ENCODE data around the gene CHD2. TPM values are rescaled to one million over a fixed set of nuclear protein-coding genes. Genes with fewer than 3 reads are reported as not detected.

The CHD2 gene
- total RNA-seq, 1 experiment from 2014 or later = 26.3 TPM

GRCh38 chr15:92930054-92930621 is 30.0 kb downstream of the CHD2 start:
- DNase-seq (ENCODE audit: low read depth) = no peak

- DNase-seq (ENCODE audit: low read depth) = peak; percentile 60
Measured at GRCh38 chr15:92930776-92931175, 30.7 kb downstream of the CHD2 start.

DNA sequence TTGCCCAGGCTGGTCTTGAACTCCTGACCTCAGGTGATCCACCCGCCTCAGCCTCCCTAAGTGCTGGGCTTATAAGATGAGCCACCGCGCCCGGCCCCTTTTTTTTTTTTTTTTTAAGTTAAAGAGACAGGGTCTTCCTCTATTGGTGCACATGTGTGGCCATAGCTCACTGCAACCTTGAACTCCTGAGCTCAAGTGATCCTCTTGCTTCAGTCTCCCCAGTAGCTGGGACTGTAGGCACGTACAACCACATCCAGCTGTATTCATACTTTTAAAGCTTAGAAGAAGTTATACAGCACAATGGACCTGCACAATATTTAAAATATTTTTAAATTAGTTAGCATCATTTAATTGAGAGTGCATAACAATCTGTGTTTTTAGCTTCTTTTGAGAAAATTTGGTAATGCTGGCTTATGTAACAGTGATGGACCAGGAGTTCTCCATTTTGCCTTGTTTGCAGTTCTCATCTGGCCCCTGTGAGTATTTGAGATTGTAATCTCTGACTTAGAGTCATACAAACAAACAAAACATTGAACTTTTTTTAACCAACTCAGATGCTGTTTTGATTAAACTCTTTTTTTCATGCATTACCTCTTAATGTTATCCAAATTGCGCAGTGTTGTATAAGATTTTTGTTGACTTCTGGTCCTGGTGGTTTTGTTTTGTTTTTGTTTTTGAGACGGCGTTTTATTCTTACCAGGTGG is 33.0 kb downstream of the CHD2 start:
- no peak for DNase-seq (ENCODE audit: low read depth)

- DNase-seq (ENCODE audit: low read depth) = no peak
Measured at GRCh38 chr15:92933831-92934230, 33.7 kb downstream of the CHD2 start.

GRCh38 chr15:92934716-92935115 is 34.6 kb downstream of the CHD2 start:
- DNase-seq (ENCODE audit: low read depth) = no peak

- no peak for DNase-seq (ENCODE audit: low read depth)
Measured at GRCh38 chr15:92936138-92936537, 36.0 kb downstream of the CHD2 start.

- no peak for DNase-seq (ENCODE audit: low read depth)
Measured at GRCh38 chr15:92936693-92937092, 36.6 kb downstream of the CHD2 start.

- no peak for DNase-seq (ENCODE audit: low read depth)
Measured at GRCh38 chr15:92937901-92938300, 37.8 kb downstream of the CHD2 start.

DNA sequence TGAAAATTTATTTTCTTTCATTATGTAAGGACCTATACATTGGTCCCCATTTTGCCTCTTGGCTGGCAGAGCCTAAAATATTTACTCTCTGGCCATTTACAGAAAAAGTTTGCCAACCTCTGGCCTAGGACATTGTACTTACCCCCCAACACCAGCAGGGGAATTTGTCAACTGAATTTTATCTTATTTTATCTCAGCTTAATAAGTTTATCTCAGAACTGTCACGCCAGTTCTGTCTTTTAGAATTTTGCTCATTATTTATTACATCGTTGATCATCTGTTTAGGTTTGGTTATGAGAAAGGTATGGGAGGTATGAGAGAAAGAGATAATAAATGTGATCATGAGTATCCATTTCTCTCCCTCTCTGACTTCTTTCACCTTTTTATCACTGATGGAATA is 38.3 kb downstream of the CHD2 start:
- DNase-seq (ENCODE audit: low read depth) = no peak

- no peak for DNase-seq (ENCODE audit: low read depth)
Measured at GRCh38 chr15:92941668-92942067, 41.5 kb downstream of the CHD2 start.

- no peak for DNase-seq (ENCODE audit: low read depth)
Measured at GRCh38 chr15:92942706-92943105, 42.6 kb downstream of the CHD2 start.

DNA sequence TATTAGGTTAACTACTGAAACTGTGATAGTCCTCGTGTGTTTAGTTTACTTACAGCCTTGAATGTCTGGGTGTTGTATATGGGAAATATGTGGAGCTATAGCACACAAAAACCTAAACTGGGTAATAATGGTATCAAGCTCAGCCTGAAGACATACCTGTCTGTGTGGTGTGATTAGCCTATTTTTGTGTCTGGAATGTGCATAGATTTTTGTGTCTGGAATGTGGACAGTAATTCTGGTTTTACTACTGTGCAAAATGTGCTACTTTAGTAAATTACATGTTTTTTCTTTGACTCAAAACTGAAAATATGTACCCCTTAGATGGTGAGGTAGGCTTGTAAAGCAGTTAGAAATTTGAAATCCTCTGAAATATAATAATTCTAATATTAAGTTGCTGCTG is 43.5 kb downstream of the CHD2 start:
- no peak for DNase-seq (ENCODE audit: low read depth)

DNA sequence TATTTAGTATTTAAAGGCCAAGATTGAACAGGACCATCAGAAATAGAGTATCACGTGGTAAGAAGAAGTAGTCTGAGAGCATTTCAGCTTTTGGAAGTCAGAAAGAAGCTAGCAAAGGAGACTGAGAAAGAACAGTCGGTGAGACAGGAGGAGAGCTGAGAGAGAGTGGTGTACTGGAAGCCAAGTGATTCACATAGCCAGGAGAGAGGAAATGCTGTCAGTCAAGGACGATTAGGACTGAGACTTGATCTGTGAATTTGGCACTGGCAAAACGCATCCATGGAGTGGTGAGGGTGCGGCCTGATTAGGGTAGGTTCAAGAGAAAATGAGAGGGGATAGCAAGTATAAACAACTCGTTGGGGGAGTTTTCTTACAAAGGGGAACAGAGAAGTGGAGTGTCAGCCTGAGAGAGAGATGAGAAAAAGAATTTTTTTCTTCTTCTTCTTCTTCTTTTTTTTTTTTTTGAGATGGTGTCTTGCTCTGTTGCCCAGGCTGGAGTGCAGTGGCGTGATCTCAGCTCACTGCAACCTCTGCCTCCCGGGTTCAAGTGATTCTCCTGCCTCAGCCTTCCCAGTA is 44.9 kb downstream of the CHD2 start:
- DNase-seq (ENCODE audit: low read depth) = no peak

DNA sequence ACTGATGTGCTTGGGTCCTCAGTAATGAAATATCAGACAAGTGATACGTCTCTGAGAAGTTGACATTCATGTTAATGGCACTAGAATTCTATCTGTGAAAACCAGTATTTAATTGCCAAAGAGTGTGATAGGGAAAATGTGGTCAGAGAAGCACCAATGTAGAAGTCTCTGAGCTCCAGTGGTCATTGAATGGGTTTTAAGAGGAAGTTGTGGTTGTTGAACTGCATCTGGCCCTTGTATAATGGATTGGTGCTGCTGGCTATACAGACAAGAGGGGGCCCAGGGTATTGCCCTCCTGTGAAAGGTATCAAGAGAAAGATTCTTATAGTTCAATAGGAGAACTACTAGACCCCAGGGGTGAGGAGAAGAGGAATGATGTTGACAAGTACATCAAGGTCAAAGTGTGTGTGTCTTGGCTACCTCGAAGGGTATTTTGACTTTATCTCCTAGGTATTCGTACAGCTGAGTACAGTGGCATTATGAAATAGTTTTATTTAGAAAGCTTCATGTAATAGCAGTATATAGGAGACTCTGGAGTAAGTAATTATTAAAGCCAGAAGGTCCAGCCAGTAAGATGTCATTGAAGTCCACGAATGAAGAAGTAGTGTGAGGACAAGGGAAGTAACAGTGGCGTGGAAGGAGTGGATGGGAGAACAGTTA is 47.1 kb downstream of the CHD2 start:
- no peak for DNase-seq (ENCODE audit: low read depth)

GRCh38 chr15:92949604-92950249 is 49.6 kb downstream of the CHD2 start:
- DNase-seq (ENCODE audit: low read depth) = no peak

DNA sequence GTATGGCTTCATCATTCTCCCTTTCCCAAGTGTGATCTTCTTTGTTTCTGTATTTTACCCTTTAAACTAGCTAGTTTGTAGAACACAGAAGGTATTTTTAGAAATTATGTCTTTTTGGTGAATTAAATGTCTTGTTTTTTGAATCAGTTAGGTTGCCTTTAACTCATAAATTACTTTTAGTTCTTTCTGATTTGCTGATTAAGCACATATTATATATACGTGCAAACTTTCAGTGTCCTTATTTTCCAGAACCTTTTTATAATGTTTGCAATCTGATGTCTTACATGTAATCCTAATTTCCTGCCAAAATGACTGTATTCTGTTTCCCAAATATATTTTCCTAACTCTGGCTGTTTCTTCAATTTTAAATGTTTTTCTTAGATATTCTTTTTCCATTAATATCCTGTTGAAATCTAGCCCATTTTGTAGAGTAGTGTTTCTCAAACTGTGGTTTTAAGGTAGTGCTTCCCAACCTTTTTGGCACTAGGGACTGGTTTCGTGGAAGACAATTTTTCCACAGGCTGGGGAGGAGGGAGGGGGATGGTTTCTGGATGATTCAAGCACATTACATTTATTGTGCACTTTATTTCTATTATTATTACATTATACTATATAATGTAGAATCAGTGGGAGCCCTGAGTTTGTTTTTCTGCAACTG is 51.8 kb downstream of the CHD2 start:
- no peak for DNase-seq (ENCODE audit: low read depth)

- DNase-seq (ENCODE audit: low read depth) = no peak
Measured at GRCh38 chr15:92952458-92952850, 52.3 kb downstream of the CHD2 start.

DNA sequence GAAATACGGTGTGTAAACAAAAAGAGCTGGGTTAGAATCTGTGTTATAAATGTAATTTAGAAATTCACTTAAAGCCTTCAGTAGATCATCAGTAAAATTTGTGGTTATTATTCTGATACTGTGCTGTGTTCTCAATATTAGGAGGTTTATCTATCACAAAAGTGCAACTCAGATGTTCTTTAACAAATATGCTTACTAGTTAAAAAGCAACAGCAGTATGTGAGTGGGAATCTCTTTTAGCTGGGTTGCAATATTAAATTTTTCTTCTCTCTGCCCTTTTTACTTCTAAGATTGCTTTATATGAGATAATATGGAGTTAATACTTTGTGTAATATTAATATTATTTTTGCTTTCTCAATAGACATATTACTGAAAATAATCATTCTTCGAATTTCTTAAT is 53.4 kb downstream of the CHD2 start:
- DNase-seq (ENCODE audit: low read depth) = no peak

- DNase-seq (ENCODE audit: low read depth) = no peak
Measured at GRCh38 chr15:92954002-92954401, 53.9 kb downstream of the CHD2 start.

DNA sequence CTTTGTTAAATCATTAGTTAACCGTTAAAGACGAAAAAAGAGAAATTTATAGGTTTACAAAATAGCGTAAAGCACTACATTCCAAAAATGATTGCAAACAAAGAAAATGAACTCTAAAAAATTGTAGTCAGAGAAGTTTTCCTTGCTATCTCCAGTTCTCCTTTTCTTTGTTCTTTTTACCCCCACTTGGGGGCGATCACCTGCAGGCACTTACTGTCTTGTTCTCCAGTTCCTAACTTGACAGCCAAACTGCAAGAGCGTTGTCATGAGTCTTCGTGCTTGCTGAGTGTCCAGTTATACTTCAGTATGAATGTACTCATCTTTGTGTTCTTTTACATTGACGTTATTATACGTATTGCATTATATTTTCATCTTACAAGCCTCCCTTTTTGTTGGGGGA is 54.5 kb downstream of the CHD2 start:
- DNase-seq (ENCODE audit: low read depth) = no peak

DNA sequence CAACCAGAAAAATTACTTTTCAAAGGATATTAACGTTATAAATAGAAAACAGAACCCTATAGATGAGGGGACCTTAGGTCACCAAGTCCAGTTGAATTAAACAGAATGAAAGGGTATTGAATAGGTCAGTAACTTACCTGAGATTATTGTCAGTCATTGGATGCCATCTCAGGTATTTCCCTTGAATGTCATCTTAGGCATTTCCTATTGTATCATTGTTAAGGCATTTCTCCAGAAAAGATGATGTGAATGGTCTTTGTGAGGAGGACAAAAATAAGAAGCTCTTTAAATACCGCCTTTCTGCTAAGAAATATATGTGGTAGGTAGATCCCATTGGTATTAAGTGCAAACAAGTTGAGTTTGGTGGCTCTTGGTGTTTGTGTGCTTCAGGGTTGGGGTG is 55.6 kb downstream of the CHD2 start:
- no peak for DNase-seq (ENCODE audit: low read depth)

GRCh38 chr15:92958105-92958504 is 58.0 kb downstream of the CHD2 start:
- peak; percentile 2 for DNase-seq (ENCODE audit: low read depth)

Data from Daoy (cell line).